ENCODE measurements around the gene USH2A. TPM values are rescaled to one million over a fixed set of nuclear protein-coding genes. Genes with fewer than 3 reads are reported as not detected.

USH2A gene
- polyA plus RNA-seq, 3 donors = not detected

GRCh38 chr1:215660259-215660658 lies 763.0 kb downstream of the USH2A start:
- Histone ChIP-seq H3K9me3 (replicated peaks in 1 of 2; ENCODE audit: control insufficient read depth in 1 of 2, insufficient read depth in 1 of 2, low read length in 2 of 2) (peaks cover 0 to 3% of the 10 kb centered on the region in 2 donors), H3K79me2 (ENCODE audit: insufficient read depth, low read length) (no peaks in the 10 kb centered on the region), H3K9ac (ENCODE audit: insufficient read depth, low read length, poor library complexity, severe bottlenecking) (no peak overlapping the region), H3K4me1 (ENCODE audit: control insufficient read depth in 1 of 2, insufficient read depth in 2 of 2, low read length in 2 of 2) (no peaks in the 10 kb centered on the region), H3K36me3 (replicated peaks in 1 of 2; ENCODE audit: control insufficient read depth in 1 of 2, insufficient read depth in 2 of 2, low read length in 2 of 2) (no peaks in the 10 kb centered on the region), H4K20me1 (ENCODE audit: insufficient read depth, low read length) (no peaks in the 10 kb centered on the region), H3K27ac (ENCODE audit: low read depth in 1 of 2, low read length in 2 of 2) (no peak overlapping the region), H3K4me2 (replicated peaks; ENCODE audit: extremely low read depth, low read length, poor library complexity, severe bottlenecking) (no peak overlapping the region), H2AFZ (ENCODE audit: insufficient read depth, low read depth, low read length, poor library complexity, severe bottlenecking) (no peak overlapping the region), H3K4me3 (replicated peaks in 1 of 3; ENCODE audit: low read depth in 2 of 3, low read length in 3 of 3) (no peak overlapping the region), H3K27me3 (ENCODE audit: control insufficient read depth in 2 of 2, insufficient read depth in 2 of 2, low read length in 2 of 2) (no peaks in the 10 kb centered on the region)
- Mint-ChIP-seq H3K9me3 (peaks cover 0 to 4% (median 0%) of the 10 kb centered on the region in 7 donors), H3K27ac (no peak overlapping the region), H3K4me1 (no peaks in the 10 kb centered on the region), H3K4me3 (no peak overlapping the region), H3K27me3 (ENCODE audit: low read depth in 3 of 3) (peaks cover 0 to 2% (median 0%) of the 10 kb centered on the region in 3 donors), H3K36me3 (no peaks in the 10 kb centered on the region)
- intact Hi-C loops (cut with micrococcal nuclease) = no loop called here
- DNase-seq = no peak
- no peak for TF ChIP-seq CTCF (IDR thresholded peaks at IDR 0.05)

GRCh38 chr1:215657047-215657446 lies 766.2 kb downstream of the USH2A start:
- intact Hi-C loops (cut with micrococcal nuclease) = no loop called here
- H3K9me3 ChIP-seq (replicated peaks in 1 of 2; ENCODE audit: control insufficient read depth in 1 of 2, insufficient read depth in 1 of 2, low read length in 2 of 2) = no peaks in the 10 kb centered on the region
- Mint-ChIP-seq H3K27me3 (ENCODE audit: low read depth in 3 of 3) (peaks cover 0 to 4% (median 2%) of the 10 kb centered on the region in 3 donors), H3K4me1 (no peaks in the 10 kb centered on the region), H3K27ac (no peak overlapping the region), H3K9me3 (peaks cover 0 to 2% (median 0%) of the 10 kb centered on the region in 7 donors), H3K4me3 (no peak overlapping the region), H3K36me3 (no peaks in the 10 kb centered on the region)
- H4K20me1 ChIP-seq (ENCODE audit: insufficient read depth, low read length) = no peaks in the 10 kb centered on the region
- H3K4me2 ChIP-seq (replicated peaks; ENCODE audit: extremely low read depth, low read length, poor library complexity, severe bottlenecking) = no peak overlapping the region
- no peak overlapping the region for H2AFZ ChIP-seq (ENCODE audit: insufficient read depth, low read depth, low read length, poor library complexity, severe bottlenecking)
- no peak overlapping the region for H3K4me3 ChIP-seq (replicated peaks in 1 of 3; ENCODE audit: low read depth in 2 of 3, low read length in 3 of 3)
- WGBS (ENCODE audit: insufficient coverage) = 93% methylated on average over 2 of the region's 4 CpGs
- no peak for DNase-seq
- no peaks in the 10 kb centered on the region for H3K4me1 ChIP-seq (ENCODE audit: control insufficient read depth in 1 of 2, insufficient read depth in 2 of 2, low read length in 2 of 2)
- H3K27me3 ChIP-seq (ENCODE audit: control insufficient read depth in 2 of 2, insufficient read depth in 2 of 2, low read length in 2 of 2) = no peaks in the 10 kb centered on the region
- H3K79me2 ChIP-seq (ENCODE audit: insufficient read depth, low read length) = no peaks in the 10 kb centered on the region
- H3K36me3 ChIP-seq (replicated peaks in 1 of 2; ENCODE audit: control insufficient read depth in 1 of 2, insufficient read depth in 2 of 2, low read length in 2 of 2) = no peaks in the 10 kb centered on the region
- TF ChIP-seq CTCF (IDR thresholded peaks at IDR 0.05) = no peak
- no peak overlapping the region for H3K27ac ChIP-seq (ENCODE audit: low read depth in 1 of 2, low read length in 2 of 2)
- no peak overlapping the region for H3K9ac ChIP-seq (ENCODE audit: insufficient read depth, low read length, poor library complexity, severe bottlenecking)
